ENCODE data around the gene KRABD2. TPM values are rescaled to one million over a fixed set of nuclear protein-coding genes. Genes with fewer than 3 reads are reported as not detected.

KRABD2 gene

GRCh38 chr17:8332128-8332527 lies 44.4 kb downstream of the KRABD2 start:
- no peaks in the 10 kb centered on the region for H3K36me3 ChIP-seq (ENCODE audit: control insufficient read depth in 4 of 4, insufficient read depth in 3 of 4, low read depth in 1 of 4, low read length in 3 of 4)
- no peak overlapping the region for H3K4me3 ChIP-seq (ENCODE audit: low read depth in 1 of 3, low read length in 3 of 3)
- DNase-seq (ENCODE audit: low spot score): no peak
- H3K9me3 ChIP-seq (ENCODE audit: control insufficient read depth in 4 of 4, low read length in 3 of 4): no peaks in the 10 kb centered on the region
- WGBS: 78% methylated on average over 2 of the region's 2 CpGs
- no peak overlapping the region for H3K27ac ChIP-seq (ENCODE audit: low read depth in 1 of 2, low read length in 2 of 2)
- H3K9ac ChIP-seq (ENCODE audit: low read depth in 1 of 2, low read length in 2 of 2): no peak overlapping the region
- TF ChIP-seq NR2F2 (IDR thresholded peaks at IDR 0.05) (no peak), YY1 (IDR thresholded peaks at IDR 0.05) (no peak), ZBTB33 (IDR thresholded peaks at IDR 0.05) (no peak), TAF1 (conservative IDR thresholded peaks at IDR 0.05) (no peak), ATF3 (IDR thresholded peaks at IDR 0.05) (no peak), CTCF (IDR thresholded peaks at IDR 0.05; ENCODE audit: low read depth, low read length, missing input control) (no peak), EGR1 (IDR thresholded peaks at IDR 0.05; ENCODE audit: low read depth in 2 of 2) (no peak), RXRA (IDR thresholded peaks at IDR 0.05) (no peak), HNF4A (conservative IDR thresholded peaks at IDR 0.05) (no peak), SP1 (IDR thresholded peaks at IDR 0.05) (no peak), HNF4G (IDR thresholded peaks at IDR 0.05) (no peak), GABPA (IDR thresholded peaks at IDR 0.05 in 1 of 2, conservative IDR thresholded peaks at IDR 0.05 in 1 of 2) (no peak)
- TF ChIP-seq, protein P1, sequence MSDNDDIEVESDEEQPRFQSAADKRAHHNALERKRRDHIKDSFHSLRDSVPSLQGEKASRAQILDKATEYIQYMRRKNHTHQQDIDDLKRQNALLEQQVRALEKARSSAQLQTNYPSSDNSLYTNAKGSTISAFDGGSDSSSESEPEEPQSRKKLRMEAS (IDR thresholded peaks at IDR 0.05): no peak
- H3K4me1 ChIP-seq (ENCODE audit: control insufficient read depth in 4 of 4, insufficient read depth in 4 of 4, low read length in 3 of 4): peaks cover under 1 to 3% (median 2%) of the 10 kb centered on the region in 4 donors
- H3K27me3 ChIP-seq (ENCODE audit: control insufficient read depth in 4 of 4, insufficient read depth in 4 of 4, low read length in 3 of 4): no peaks in the 10 kb centered on the region

DNA sequence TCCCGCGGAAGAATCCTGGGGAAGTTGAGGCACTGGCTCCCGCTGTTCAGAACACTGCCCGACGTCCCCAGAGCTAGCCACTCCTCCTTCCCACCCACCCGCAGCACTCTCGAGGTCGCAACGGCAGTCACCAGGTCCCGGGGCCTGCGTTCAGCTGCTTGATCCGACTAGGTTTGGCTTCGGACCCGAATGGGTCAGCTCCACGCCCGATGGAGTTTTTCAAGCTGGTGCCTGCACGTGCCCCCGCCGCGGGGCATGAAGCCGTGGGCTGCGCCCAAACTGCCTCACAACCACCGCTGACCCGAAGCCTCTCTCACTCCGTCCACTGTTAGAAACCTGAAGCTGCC lies 49.2 kb downstream of the KRABD2 start:
- whole genome bisulfite sequencing: 20% methylated on average over 25 of the region's 25 CpGs
- Histone ChIP-seq H3K9ac (ENCODE audit: low read depth in 1 of 2, low read length in 2 of 2) (no peak overlapping the region), H3K9me3 (ENCODE audit: control insufficient read depth in 4 of 4, low read length in 3 of 4) (no peaks in the 10 kb centered on the region)

More for the DNA sequence above, 49.2 kb downstream of the KRABD2 start:
- H3K4me3 ChIP-seq (ENCODE audit: low read depth in 1 of 3, low read length in 3 of 3): peak overlapping the region in 2 of 3 donors; percentile 24 to 33
- H3K27me3 ChIP-seq (ENCODE audit: control insufficient read depth in 4 of 4, insufficient read depth in 4 of 4, low read length in 3 of 4): no peaks in the 10 kb centered on the region
- no peak for TF ChIP-seq RXRA (IDR thresholded peaks at IDR 0.05)
- TF ChIP-seq FOXA1 (IDR thresholded peaks at IDR 0.05): no peak
- no peak for TF ChIP-seq JUND (IDR thresholded peaks at IDR 0.05)
- no peak for TF ChIP-seq TAF1 (conservative IDR thresholded peaks at IDR 0.05)
- no peak for TF ChIP-seq ZBTB33 (IDR thresholded peaks at IDR 0.05)
- no peaks in the 10 kb centered on the region for H3K36me3 ChIP-seq (ENCODE audit: control insufficient read depth in 4 of 4, insufficient read depth in 3 of 4, low read depth in 1 of 4, low read length in 3 of 4)
- H3K27ac ChIP-seq (ENCODE audit: low read depth in 1 of 2, low read length in 2 of 2): peak overlapping the region; percentile 35 to 67
- H3K4me1 ChIP-seq (ENCODE audit: control insufficient read depth in 4 of 4, insufficient read depth in 4 of 4, low read length in 3 of 4): peaks cover 5 to 8% (median 7%) of the 10 kb centered on the region in 4 donors
- no peak for DNase-seq (ENCODE audit: low spot score)

Small RNA genes lying within 50 kb of the gene (small RNA-seq; reads per million reads assigned to genes)
- not detected for gene RF00265

Other genes with a start within 250 kb of the KRABD2 start
- gene PER1, start 224.3 kb downstream of the KRABD2 start, total RNA-seq: 10 to 100 TPM; 10.1 to 71.6 TPM
- 10 to 100 TPM; 24.9 to 34.6 TPM for gene PER1, start 224.3 kb downstream of the KRABD2 start, polyA plus RNA-seq
- gene VAMP2, start 213.8 kb downstream of the KRABD2 start, total RNA-seq: 1 to 10 TPM; 4.2 to 9.0 TPM
- 10 to 100 TPM; 11.4 to 25.9 TPM for gene VAMP2, start 213.8 kb downstream of the KRABD2 start, polyA plus RNA-seq
- gene TMEM107, start 200.3 kb downstream of the KRABD2 start, total RNA-seq: 1 to 10 TPM; 4.5 to 8.4 TPM
- gene TMEM107, start 200.3 kb downstream of the KRABD2 start, polyA plus RNA-seq: 1 to 10 TPM; 3.0 to 3.9 TPM
- 1 to 10 TPM; 5.1 to 6.8 TPM for gene BORCS6, start 186.5 kb downstream of the KRABD2 start, total RNA-seq
- 1 to 10 TPM; 4.1 to 6.4 TPM for gene BORCS6, start 186.5 kb downstream of the KRABD2 start, polyA plus RNA-seq
- gene AURKB, start 166.1 kb downstream of the KRABD2 start, total RNA-seq: 10 to 100 TPM in 1 of 2 donors, under 1 TPM in 1; 0.42 to 25.9 TPM
- 1 to 10 TPM; 1.8 to 4.3 TPM for gene AURKB, start 166.1 kb downstream of the KRABD2 start, polyA plus RNA-seq
- 10 to 100 TPM in 1 of 2 donors, 1 to 10 TPM in 1; 5.9 to 10.0 TPM for gene CTC1, start 128.6 kb downstream of the KRABD2 start, total RNA-seq
- gene CTC1, start 128.6 kb downstream of the KRABD2 start, polyA plus RNA-seq: 1 to 10 TPM; 5.5 to 9.3 TPM
- gene PFAS, start 127.4 kb downstream of the KRABD2 start, total RNA-seq: 10 to 100 TPM; 13.7 to 18.5 TPM
- gene PFAS, start 127.4 kb downstream of the KRABD2 start, polyA plus RNA-seq: 1 to 10 TPM; 6.0 to 7.9 TPM
- gene RANGRF, start 88.0 kb downstream of the KRABD2 start, total RNA-seq: 1 to 10 TPM; 6.9 to 7.6 TPM
- 10 to 100 TPM; 10.3 to 19.9 TPM for gene RANGRF, start 88.0 kb downstream of the KRABD2 start, polyA plus RNA-seq
- gene SLC25A35, start 81.3 kb downstream of the KRABD2 start, total RNA-seq: 1 to 10 TPM in 1 of 2 donors, under 1 TPM in 1; 0.84 to 1.2 TPM
- 1 to 10 TPM; 1.2 to 1.6 TPM for gene SLC25A35, start 81.3 kb downstream of the KRABD2 start, polyA plus RNA-seq
- 1 to 10 TPM; 1.4 to 1.9 TPM for gene ARHGEF15, start 66.5 kb downstream of the KRABD2 start, total RNA-seq
- gene ARHGEF15, start 66.5 kb downstream of the KRABD2 start, polyA plus RNA-seq: 1 to 10 TPM; 1.6 to 2.1 TPM
- not detected for gene ODF4, start 36.9 kb downstream of the KRABD2 start, total RNA-seq
- gene ODF4, start 36.9 kb downstream of the KRABD2 start, polyA plus RNA-seq: not detected
- 1,000 to 10,000 TPM in 1 of 2 donors, 100 to 1,000 TPM in 1; 989 to 1,192 TPM for gene RPL26, start 6.5 kb upstream of the KRABD2 start, total RNA-seq
- 1,000 to 10,000 TPM in 1 of 2 donors, 100 to 1,000 TPM in 1; 309 to 1,118 TPM for gene RPL26, start 6.5 kb upstream of the KRABD2 start, polyA plus RNA-seq
- gene RNF222, start 21.1 kb upstream of the KRABD2 start, total RNA-seq: not detected
- gene RNF222, start 21.1 kb upstream of the KRABD2 start, polyA plus RNA-seq: not detected
- gene NDEL1, start 59.2 kb upstream of the KRABD2 start, total RNA-seq: 10 to 100 TPM; 49.1 to 52.3 TPM
- gene NDEL1, start 59.2 kb upstream of the KRABD2 start, polyA plus RNA-seq: 10 to 100 TPM; 15.3 to 21.7 TPM

Measured in liver (tissue), 10 donors.